ENCODE results near the gene SLC12A3. TPM values are rescaled to one million over a fixed set of nuclear protein-coding genes. Genes with fewer than 3 reads are reported as not detected.
"Not testable (repeated sequence)": the region's sequence is repeated elsewhere in the genome, so short reads cannot be mapped to it uniquely, and the experiment has no call there.

Gene SLC12A3
- total RNA-seq, 1 experiment from 2014 or later, result not detected

GRCh38 chr16:56933828-56934598 lies 69.0 kb downstream of the SLC12A3 start:
- no peak overlapping the region; the same call in 1 of the 2 replicates for H3K27ac Mint-ChIP-seq
- peaks cover 36% of the 10 kb centered on the region for H3K36me3 Mint-ChIP-seq
- DNase-seq (ENCODE audit: low spot score) (no peak), ATAC-seq (no peak)
- CTCF ChIA-PET, result interaction anchor here (0.6 to 1.2 kb wide), 2 partner anchors 30 to 72 kb away, joined by 3 read pairs; no protein-coding TSS in a partner anchor
- peaks cover 26% of the 10 kb centered on the region for H3K4me1 Mint-ChIP-seq
- peak overlapping the region; percentile 94 for H3K4me3 Mint-ChIP-seq
- TF ChIP-seq GABPB1 (CRISPR knock-in tag; IDR thresholded peaks at IDR 0.05), result no peak
- TF ChIP-seq, protein P1, sequence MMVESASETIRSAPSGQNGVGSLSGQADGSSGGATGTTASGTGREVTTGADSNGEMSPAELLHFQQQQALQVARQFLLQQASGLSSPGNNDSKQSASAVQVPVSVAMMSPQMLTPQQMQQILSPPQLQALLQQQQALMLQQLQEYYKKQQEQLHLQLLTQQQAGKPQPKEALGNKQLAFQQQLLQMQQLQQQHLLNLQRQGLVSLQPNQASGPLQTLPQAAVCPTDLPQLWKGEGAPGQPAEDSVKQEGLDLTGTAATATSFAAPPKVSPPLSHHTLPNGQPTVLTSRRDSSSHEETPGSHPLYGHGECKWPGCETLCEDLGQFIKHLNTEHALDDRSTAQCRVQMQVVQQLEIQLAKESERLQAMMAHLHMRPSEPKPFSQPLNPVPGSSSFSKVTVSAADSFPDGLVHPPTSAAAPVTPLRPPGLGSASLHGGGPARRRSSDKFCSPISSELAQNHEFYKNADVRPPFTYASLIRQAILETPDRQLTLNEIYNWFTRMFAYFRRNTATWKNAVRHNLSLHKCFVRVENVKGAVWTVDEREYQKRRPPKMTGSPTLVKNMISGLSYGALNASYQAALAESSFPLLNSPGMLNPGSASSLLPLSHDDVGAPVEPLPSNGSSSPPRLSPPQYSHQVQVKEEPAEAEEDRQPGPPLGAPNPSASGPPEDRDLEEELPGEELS (CRISPR knock-in tag; IDR thresholded peaks at IDR 0.05), result no peak
- TF ChIP-seq NFATC4 (CRISPR knock-in tag; IDR thresholded peaks at IDR 0.05), result no peak
- TF ChIP-seq, protein P2, sequence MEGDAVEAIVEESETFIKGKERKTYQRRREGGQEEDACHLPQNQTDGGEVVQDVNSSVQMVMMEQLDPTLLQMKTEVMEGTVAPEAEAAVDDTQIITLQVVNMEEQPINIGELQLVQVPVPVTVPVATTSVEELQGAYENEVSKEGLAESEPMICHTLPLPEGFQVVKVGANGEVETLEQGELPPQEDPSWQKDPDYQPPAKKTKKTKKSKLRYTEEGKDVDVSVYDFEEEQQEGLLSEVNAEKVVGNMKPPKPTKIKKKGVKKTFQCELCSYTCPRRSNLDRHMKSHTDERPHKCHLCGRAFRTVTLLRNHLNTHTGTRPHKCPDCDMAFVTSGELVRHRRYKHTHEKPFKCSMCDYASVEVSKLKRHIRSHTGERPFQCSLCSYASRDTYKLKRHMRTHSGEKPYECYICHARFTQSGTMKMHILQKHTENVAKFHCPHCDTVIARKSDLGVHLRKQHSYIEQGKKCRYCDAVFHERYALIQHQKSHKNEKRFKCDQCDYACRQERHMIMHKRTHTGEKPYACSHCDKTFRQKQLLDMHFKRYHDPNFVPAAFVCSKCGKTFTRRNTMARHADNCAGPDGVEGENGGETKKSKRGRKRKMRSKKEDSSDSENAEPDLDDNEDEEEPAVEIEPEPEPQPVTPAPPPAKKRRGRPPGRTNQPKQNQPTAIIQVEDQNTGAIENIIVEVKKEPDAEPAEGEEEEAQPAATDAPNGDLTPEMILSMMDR (IDR thresholded peaks at IDR 0.05), result no peak
- no peak for TF ChIP-seq FOXJ3 (CRISPR knock-in tag; IDR thresholded peaks at IDR 0.05; ENCODE audit: borderline replicate concordance)
- TF ChIP-seq, protein P3, sequence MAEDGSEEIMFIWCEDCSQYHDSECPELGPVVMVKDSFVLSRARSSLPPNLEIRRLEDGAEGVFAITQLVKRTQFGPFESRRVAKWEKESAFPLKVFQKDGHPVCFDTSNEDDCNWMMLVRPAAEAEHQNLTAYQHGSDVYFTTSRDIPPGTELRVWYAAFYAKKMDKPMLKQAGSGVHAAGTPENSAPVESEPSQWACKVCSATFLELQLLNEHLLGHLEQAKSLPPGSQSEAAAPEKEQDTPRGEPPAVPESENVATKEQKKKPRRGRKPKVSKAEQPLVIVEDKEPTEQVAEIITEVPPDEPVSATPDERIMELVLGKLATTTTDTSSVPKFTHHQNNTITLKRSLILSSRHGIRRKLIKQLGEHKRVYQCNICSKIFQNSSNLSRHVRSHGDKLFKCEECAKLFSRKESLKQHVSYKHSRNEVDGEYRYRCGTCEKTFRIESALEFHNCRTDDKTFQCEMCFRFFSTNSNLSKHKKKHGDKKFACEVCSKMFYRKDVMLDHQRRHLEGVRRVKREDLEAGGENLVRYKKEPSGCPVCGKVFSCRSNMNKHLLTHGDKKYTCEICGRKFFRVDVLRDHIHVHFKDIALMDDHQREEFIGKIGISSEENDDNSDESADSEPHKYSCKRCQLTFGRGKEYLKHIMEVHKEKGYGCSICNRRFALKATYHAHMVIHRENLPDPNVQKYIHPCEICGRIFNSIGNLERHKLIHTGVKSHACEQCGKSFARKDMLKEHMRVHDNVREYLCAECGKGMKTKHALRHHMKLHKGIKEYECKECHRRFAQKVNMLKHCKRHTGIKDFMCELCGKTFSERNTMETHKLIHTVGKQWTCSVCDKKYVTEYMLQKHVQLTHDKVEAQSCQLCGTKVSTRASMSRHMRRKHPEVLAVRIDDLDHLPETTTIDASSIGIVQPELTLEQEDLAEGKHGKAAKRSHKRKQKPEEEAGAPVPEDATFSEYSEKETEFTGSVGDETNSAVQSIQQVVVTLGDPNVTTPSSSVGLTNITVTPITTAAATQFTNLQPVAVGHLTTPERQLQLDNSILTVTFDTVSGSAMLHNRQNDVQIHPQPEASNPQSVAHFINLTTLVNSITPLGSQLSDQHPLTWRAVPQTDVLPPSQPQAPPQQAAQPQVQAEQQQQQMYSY (CRISPR knock-in tag; IDR thresholded peaks at IDR 0.05), result no peak
- TF ChIP-seq RORB (CRISPR knock-in tag; IDR thresholded peaks at IDR 0.05), result peak; percentile 48; the same call in 1 of the 2 replicates
- POLR2A ChIA-PET, result interaction anchor here (1.6 kb wide), 1 partner anchor 13 kb away, joined by 4 read pairs; no protein-coding TSS in a partner anchor
- no peaks in the 10 kb centered on the region for H3K9me3 Mint-ChIP-seq
- H3K27me3 Mint-ChIP-seq (ENCODE audit: low read depth), result no peaks in the 10 kb centered on the region

DNA sequence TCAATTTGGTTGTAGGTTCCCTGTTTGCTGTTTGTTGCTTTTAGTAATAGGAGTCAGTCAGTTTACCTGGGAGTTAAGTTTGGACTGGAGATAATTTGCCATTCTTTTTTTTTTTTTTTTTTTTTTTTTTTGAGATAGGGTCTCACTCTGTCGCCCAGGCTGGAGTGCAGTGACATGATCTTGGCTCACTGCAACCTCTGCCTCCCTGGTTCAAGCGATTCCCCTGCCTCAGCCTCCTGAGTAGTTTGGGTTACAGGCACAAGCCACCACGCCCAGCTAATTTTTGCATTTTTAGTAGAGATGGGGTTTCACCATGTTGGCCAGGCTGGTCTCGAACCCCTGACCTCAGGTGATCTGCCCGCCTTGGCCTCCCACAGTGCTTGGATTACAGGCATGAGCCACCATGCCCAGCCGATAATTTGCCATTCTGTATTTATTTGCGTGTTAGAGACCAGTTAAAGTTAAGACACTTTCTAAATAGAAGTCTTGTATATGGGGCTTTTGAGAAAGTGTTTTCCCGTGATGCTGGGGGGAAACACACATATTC lies 69.7 kb downstream of the SLC12A3 start:
- CTCF ChIA-PET, result interaction anchor here (0.6 kb wide), 1 partner anchor 73 kb away, joined by 3 read pairs; no protein-coding TSS in a partner anchor
- not testable (repeated sequence) for H3K27ac Mint-ChIP-seq
- peaks cover 42% of the 10 kb centered on the region for H3K36me3 Mint-ChIP-seq

GRCh38 chr16:56935201-56935600 lies 70.2 kb downstream of the SLC12A3 start:
- no peak overlapping the region for H3K27ac Mint-ChIP-seq
- ATAC-seq, result no peak
- CTCF ChIA-PET, result no interaction called here
- no peak for DNase-seq (ENCODE audit: low spot score)
- H3K9me3 Mint-ChIP-seq, result no peaks in the 10 kb centered on the region
- peaks cover 26% of the 10 kb centered on the region for H3K4me1 Mint-ChIP-seq
- peaks cover 48% of the 10 kb centered on the region for H3K36me3 Mint-ChIP-seq
- TF ChIP-seq E2F5 (CRISPR knock-in tag; IDR thresholded peaks at IDR 0.05), result no peak
- TF ChIP-seq SOX15 (CRISPR knock-in tag; IDR thresholded peaks at IDR 0.05), result no peak
- TF ChIP-seq E2F4 (CRISPR knock-in tag; IDR thresholded peaks at IDR 0.05; ENCODE audit: borderline replicate concordance, low read depth), result no peak
- no peak for TF ChIP-seq USF2 (CRISPR knock-in tag; IDR thresholded peaks at IDR 0.05)
- no peak for TF ChIP-seq ZNF232 (CRISPR knock-in tag; IDR thresholded peaks at IDR 0.05)
- no peak for TF ChIP-seq FOXP1 (CRISPR knock-in tag; IDR thresholded peaks at IDR 0.05; ENCODE audit: borderline replicate concordance)
- no peak for TF ChIP-seq ZNF219 (CRISPR knock-in tag; IDR thresholded peaks at IDR 0.05; ENCODE audit: borderline replicate concordance)
- TF ChIP-seq, protein P4, sequence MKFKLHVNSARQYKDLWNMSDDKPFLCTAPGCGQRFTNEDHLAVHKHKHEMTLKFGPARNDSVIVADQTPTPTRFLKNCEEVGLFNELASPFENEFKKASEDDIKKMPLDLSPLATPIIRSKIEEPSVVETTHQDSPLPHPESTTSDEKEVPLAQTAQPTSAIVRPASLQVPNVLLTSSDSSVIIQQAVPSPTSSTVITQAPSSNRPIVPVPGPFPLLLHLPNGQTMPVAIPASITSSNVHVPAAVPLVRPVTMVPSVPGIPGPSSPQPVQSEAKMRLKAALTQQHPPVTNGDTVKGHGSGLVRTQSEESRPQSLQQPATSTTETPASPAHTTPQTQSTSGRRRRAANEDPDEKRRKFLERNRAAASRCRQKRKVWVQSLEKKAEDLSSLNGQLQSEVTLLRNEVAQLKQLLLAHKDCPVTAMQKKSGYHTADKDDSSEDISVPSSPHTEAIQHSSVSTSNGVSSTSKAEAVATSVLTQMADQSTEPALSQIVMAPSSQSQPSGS (CRISPR knock-in tag; IDR thresholded peaks at IDR 0.05; ENCODE audit: borderline replicate concordance, low read depth), result no peak
- no peak for TF ChIP-seq JAZF1 (CRISPR knock-in tag; IDR thresholded peaks at IDR 0.05)
- POLR2A ChIA-PET, result no interaction called here
- no peaks in the 10 kb centered on the region for H3K27me3 Mint-ChIP-seq (ENCODE audit: low read depth)
- H3K4me3 Mint-ChIP-seq, result no peak overlapping the region

More for the DNA sequence above, 69.7 kb downstream of the SLC12A3 start:
- not testable (repeated sequence) for H3K27me3 Mint-ChIP-seq (ENCODE audit: low read depth); DNase-seq (ENCODE audit: low spot score); H3K4me3 Mint-ChIP-seq; ATAC-seq; H3K9me3 Mint-ChIP-seq
- peaks cover 26% of the 10 kb centered on the region for H3K4me1 Mint-ChIP-seq
- POLR2A ChIA-PET, result interaction anchor here (1.6 kb wide), 1 partner anchor 13 kb away, joined by 4 read pairs; no protein-coding TSS in a partner anchor

Measured in WTC11 (cell line).